BLaER1 treated with 17β-estradiol and CSF1 and Interleukin-3, amounts not matched to agents 10 nM and 100 nM (cell line): Measurements from ENCODE around the gene PPP2R5B.

Experiments used
- H3K27ac ChIP-seq, 11 experiments: shearing (Covaris generic); formaldehyde crosslinking; 2 replicates each; pipeline ENCODE4 v1.8.1; 2022
- H3K27me3 ChIP-seq, 11 experiments: shearing (Covaris generic); formaldehyde crosslinking; 2 replicates each; pipeline ENCODE4 v1.8.1; 2022
- H3K36me3 ChIP-seq, 11 experiments: shearing (Covaris generic); formaldehyde crosslinking; 2 replicates each; pipeline ENCODE4 v1.8.1; 2022
- H3K4me1 ChIP-seq, 10 experiments: shearing (Covaris generic); formaldehyde crosslinking; 2 replicates each; pipeline ENCODE4 v1.8.1; 2022
- H3K4me2 ChIP-seq, 11 experiments: shearing (Covaris generic); formaldehyde crosslinking; 2 replicates each; pipeline ENCODE4 v1.8.1; 2022
- H3K4me3 ChIP-seq, 10 experiments: shearing (Covaris generic); formaldehyde crosslinking; 2 replicates each; pipeline ENCODE4 v1.8.1; 2022
- H3K9ac ChIP-seq, 11 experiments: shearing (Covaris generic); formaldehyde crosslinking; 2 replicates each; pipeline ENCODE4 v1.8.1; 2022
- H3K9me3 ChIP-seq, 11 experiments: shearing (Covaris generic); formaldehyde crosslinking; replicated peaks in 1 of 11; 2 replicates each; pipeline ENCODE4 v1.8.1; 2022
- H4K20me1 ChIP-seq, 11 experiments: shearing (Covaris generic); formaldehyde crosslinking; 2 replicates each; pipeline ENCODE4 v1.8.1; 2022
- Cebpa-rat ChIP-seq, 11 experiments: shearing (Covaris generic); IDR thresholded peaks; 2 replicates each; pipeline ENCODE4 v1.8.1; 2022

PPP2R5B gene

DNA sequence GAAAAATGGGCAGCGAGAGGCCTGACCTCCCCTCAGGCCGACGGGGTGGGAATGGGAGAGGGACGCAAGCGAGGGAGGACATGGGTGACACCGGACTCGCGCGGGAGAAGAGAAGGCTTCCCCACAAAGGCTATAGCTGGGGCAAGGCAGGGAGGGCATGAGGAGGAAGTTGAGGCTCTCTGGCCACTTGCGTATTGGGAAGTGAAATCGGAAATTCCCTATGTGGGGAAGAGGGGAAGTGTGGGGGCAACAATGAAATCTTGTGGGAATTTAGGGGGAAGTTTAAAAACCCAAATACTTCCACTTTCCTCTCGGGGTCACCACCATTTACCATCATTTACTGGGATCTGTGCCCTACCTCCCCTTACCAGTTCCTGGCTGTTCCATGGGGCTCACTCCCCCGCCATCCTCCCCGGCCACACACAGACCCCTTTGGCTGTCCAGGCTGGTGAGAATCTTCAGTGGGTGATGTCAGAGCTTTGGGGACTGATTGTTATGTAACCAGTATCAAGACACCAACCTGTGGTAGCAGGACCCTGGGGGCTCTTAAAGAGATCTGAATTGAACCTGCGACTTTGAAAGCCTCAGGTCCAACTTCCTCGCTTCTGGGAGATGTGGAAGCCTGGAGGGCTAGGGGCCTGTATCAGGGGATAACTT lies 45.1 kb upstream of the PPP2R5B start:
- no peak for TF ChIP-seq Cebpa-rat (IDR thresholded peaks at IDR 0.05)
- peak overlapping the region; percentile 72 to 98 (median 88) for H3K4me3 ChIP-seq
- peaks cover 35 to 40% (median 38%) of the 10 kb centered on the region in 11 experiments for H4K20me1 ChIP-seq
- H3K27me3 ChIP-seq = no peaks in the 10 kb centered on the region
- H3K27ac ChIP-seq = peak overlapping the region; percentile 91 to 95 (median 93)
- H3K4me2 ChIP-seq = peak overlapping the region; percentile 82 to 99 (median 93)
- H3K36me3 ChIP-seq = peaks cover 0 to 21% (median 5%) of the 10 kb centered on the region in 11 experiments; a peak in 8 of 22 replicates
- H3K4me1 ChIP-seq = peaks cover 76 to 85% (median 81%) of the 10 kb centered on the region in 10 experiments
- peak overlapping the region; percentile 82 to 93 (median 87) for H3K9ac ChIP-seq
- no peaks in the 10 kb centered on the region for H3K9me3 ChIP-seq

DNA sequence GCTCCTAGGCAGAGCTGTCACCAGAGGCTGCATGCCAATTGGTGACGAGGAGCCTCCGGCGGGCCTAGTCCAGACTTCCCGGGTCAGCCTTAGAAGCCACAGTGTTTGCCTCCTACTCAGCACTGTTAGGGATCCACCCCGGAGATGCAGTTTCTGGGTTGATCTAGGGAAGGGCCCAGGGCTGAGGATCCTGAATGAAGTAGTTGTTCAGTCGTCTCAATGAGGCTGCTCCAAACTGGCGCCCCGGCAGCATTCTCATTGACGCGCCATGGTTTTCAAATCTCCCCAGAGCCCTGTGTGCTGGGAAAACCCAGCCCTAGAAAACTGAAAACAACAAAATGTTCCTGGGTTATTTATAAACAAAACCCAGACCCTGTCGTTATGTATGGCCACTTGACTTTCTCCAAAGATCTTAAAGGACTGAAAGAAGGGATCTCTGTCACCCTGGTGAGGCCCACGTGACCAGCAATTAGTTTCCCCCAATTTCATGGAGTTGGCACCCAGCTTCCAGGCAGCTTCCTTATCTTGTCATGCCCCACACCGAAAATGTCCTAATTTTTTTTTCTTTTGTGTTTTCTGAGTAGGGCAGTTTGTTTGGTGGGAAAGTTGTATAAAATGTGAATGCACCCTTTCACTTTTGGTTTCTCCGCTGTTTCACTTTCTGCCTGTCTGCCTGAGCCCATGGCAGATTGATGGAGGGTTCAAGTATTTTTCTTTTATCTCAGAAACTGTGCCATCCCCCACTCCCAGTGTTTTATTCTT lies 44.1 kb upstream of the PPP2R5B start:
- Histone ChIP-seq H3K27me3 (no peaks in the 10 kb centered on the region), H3K4me3 (peak overlapping the region; percentile 5 to 98 (median 76); a peak in 15 of 20 replicates), H3K9ac (peak overlapping the region; percentile 51 to 93 (median 87); a peak in 20 of 22 replicates), H3K9me3 (no peaks in the 10 kb centered on the region), H3K4me2 (peak overlapping the region; percentile 82 to 99 (median 93)), H3K36me3 (peaks cover 0 to 11% (median 0%) of the 10 kb centered on the region in 11 experiments; a peak in 2 of 22 replicates), H4K20me1 (peaks cover 24 to 29% (median 28%) of the 10 kb centered on the region in 11 experiments), H3K4me1 (peaks cover 76 to 85% (median 81%) of the 10 kb centered on the region in 10 experiments), H3K27ac (peak overlapping the region in 10 of 11 experiments; percentile 91 to 95 (median 93); a peak in 21 of 22 replicates)
- TF ChIP-seq Cebpa-rat (IDR thresholded peaks at IDR 0.05) = no peak

DNA sequence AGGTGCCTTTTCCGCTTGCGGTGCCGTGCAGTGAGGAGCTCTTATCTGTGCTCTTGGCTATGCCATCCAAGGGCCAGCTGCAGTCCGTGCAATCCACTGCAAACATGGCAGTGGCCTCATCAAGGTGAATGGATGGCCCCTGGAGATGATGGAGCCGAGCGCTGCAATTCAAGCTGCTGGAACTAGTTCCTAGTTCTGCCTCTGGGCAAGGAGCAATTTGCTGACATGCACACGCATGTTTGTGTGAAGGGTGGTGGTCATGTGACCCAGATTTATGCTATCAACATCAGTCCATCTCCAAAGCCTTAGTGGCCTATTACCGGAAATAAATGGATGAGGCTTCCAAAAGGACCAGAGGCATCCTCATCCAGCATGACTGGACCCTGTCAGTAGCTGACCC lies 43.0 kb upstream of the PPP2R5B start:
- peaks cover 0 to 4% (median 0%) of the 10 kb centered on the region in 11 experiments; a peak in 2 of 22 replicates for H3K36me3 ChIP-seq
- peaks cover 14 to 19% (median 17%) of the 10 kb centered on the region in 11 experiments for H4K20me1 ChIP-seq
- H3K9ac ChIP-seq = no peak overlapping the region
- no peak overlapping the region for H3K4me3 ChIP-seq
- no peaks in the 10 kb centered on the region for H3K9me3 ChIP-seq
- peak overlapping the region; percentile 82 to 99 (median 93) for H3K4me2 ChIP-seq
- TF ChIP-seq Cebpa-rat (IDR thresholded peaks at IDR 0.05) = no peak
- H3K4me1 ChIP-seq = peaks cover 76 to 83% (median 80%) of the 10 kb centered on the region in 10 experiments
- H3K27ac ChIP-seq = peak overlapping the region in 2 of 11 experiments; percentile 94 to 95; a peak in 1 of 22 replicates
- H3K27me3 ChIP-seq = no peaks in the 10 kb centered on the region

DNA sequence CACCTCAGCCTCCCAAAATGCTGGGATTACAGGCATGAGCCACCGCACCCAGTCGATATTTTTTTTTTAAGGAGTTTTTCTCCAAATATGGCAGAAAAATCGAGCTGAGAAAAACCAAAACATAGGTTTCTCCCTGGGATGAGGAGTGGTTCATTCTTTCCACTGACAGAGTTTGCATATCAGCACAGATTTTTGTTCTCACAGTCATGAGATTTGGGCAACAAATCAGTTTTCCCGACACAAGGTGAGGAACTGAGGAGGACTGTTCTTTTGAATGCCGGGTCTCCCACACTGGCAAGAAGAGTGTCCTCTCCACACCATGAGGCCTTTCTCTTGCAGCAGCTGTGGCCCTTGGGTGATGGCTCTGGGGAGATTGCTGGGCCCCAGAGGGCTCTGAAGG lies 42.2 kb upstream of the PPP2R5B start:
- Histone ChIP-seq H3K27me3 (no peaks in the 10 kb centered on the region), H3K9me3 (no peaks in the 10 kb centered on the region), H3K4me1 (peaks cover 72 to 81% (median 77%) of the 10 kb centered on the region in 10 experiments), H3K4me3 (no peak overlapping the region), H3K4me2 (peak overlapping the region in 8 of 11 experiments; percentile 3 to 98 (median 47); a peak in 6 of 22 replicates), H4K20me1 (peaks cover 6 to 11% (median 9%) of the 10 kb centered on the region in 11 experiments), H3K27ac (peak overlapping the region in 3 of 11 experiments; percentile 8 to 55 (median 49); a peak in 5 of 22 replicates), H3K9ac (peak overlapping the region in 1 of 11 experiments; percentile 41; a peak in 1 of 22 replicates), H3K36me3 (no peaks in the 10 kb centered on the region)
- TF ChIP-seq Cebpa-rat (IDR thresholded peaks at IDR 0.05) = no peak

DNA sequence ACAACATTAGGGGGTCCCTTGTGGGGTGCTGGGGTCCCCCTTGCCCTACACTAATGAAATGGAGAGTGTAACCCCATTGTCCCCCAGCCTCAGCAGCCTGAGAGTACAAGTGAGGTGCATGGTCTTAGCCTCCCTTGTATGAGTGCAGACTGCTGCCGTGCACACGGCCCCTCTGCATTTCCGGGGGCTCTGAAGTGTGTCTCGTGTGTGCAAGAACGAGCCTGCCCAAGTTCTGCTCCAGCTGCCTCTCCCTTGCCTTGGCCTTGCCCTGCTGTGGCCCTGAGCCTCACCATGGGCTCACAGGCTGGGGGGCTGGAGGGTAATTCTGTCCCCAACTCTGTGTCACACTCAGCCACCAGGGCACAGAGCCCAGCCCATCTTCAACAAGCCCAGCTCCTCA lies 40.9 kb upstream of the PPP2R5B start:
- Histone ChIP-seq H4K20me1 (no peaks in the 10 kb centered on the region), H3K4me1 (peaks cover 85 to 92% (median 90%) of the 10 kb centered on the region in 10 experiments), H3K27me3 (no peaks in the 10 kb centered on the region), H3K9me3 (no peaks in the 10 kb centered on the region), H3K9ac (peak overlapping the region in 7 of 11 experiments; percentile 21 to 58 (median 49); a peak in 11 of 22 replicates), H3K27ac (peak overlapping the region in 8 of 11 experiments; percentile 14 to 69 (median 56); a peak in 15 of 22 replicates), H3K36me3 (no peaks in the 10 kb centered on the region), H3K4me2 (peak overlapping the region; percentile 60 to 98 (median 80); a peak in 21 of 22 replicates), H3K4me3 (peak overlapping the region in 1 of 10 experiments; percentile 26; a peak in 2 of 20 replicates)
- no peak for TF ChIP-seq Cebpa-rat (IDR thresholded peaks at IDR 0.05)

DNA sequence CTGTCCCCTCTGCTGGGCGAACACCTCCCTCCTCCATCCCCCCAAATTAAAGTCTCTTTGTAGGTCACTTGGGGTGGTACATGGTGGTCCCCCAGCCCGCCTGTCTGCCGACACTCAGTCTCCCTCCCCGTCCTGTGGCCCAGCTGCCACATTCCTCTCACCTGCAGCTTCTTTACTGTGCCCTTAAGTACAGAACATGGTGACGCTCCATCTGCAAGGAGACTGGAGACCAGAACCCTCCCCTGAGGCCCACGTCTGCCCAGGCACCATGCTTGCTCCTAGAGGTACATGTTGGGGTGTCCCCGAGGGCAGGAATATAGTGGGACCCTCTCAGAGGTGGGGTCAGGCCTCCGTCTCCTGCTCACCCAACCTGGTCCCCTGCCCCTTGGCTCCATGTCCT lies 40.5 kb upstream of the PPP2R5B start:
- H3K4me1 ChIP-seq = peaks cover 88 to 94% (median 93%) of the 10 kb centered on the region in 10 experiments
- H3K9ac ChIP-seq = peak overlapping the region in 7 of 11 experiments; percentile 21 to 58 (median 49); a peak in 11 of 22 replicates
- H3K36me3 ChIP-seq = no peaks in the 10 kb centered on the region

DNA sequence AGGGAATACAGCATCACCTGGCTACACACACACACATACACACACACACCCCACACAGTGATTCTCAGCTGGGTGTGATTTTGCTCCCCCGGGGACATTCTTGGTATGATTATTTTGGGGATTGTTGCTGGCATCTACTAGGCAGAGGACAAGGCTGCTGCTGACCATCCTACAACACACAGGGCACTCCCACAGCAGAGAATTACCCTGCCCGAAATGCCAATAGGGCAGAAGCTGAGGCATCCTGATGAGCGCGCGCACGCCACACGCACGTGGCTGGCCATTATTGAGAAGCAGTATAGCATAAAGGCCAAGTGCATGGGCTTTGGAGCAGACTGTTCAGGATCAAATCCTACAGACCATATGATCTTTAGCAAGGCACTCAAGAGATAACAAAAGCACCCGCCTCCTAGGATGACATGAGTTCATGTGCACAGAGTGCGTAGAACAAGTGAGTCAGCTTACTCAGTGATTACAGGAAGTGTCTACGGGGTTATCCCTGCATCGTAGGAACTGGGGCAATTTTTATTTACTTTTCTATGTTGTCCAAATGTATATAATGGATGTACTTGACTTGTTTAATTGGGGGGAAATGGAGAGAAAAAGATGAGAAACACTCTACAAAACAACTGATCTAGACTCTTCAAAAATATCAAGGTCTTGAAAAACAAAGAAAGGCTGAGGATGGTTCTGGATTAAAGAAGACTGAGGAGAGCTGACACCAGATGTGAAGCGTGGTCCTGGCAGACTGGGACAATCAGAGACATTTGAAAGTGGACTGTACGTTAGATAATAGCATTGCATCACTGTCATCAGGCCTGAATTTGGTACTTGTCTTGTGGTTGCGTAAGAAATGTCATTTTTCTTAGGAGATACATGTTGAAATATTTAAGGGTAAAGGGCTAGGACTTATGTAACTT lies 38.9 kb upstream of the PPP2R5B start:
- H3K9me3 ChIP-seq = no peaks in the 10 kb centered on the region
- no peak overlapping the region for H3K4me3 ChIP-seq
- H4K20me1 ChIP-seq = no peaks in the 10 kb centered on the region
- H3K4me2 ChIP-seq = peak overlapping the region; percentile 51 to 98 (median 80)
- no peaks in the 10 kb centered on the region for H3K27me3 ChIP-seq
- no peaks in the 10 kb centered on the region for H3K36me3 ChIP-seq
- H3K27ac ChIP-seq = peak overlapping the region in 10 of 11 experiments; percentile 46 to 73 (median 65); a peak in 18 of 22 replicates
- peaks cover 81 to 94% (median 92%) of the 10 kb centered on the region in 10 experiments for H3K4me1 ChIP-seq
- peak overlapping the region in 6 of 11 experiments; percentile 4 to 50 (median 22); a peak in 7 of 22 replicates for H3K9ac ChIP-seq
- peak in 9 of 11 experiments; percentile 42 to 89 (median 75); a peak in 16 of 22 replicates for TF ChIP-seq Cebpa-rat (IDR thresholded peaks at IDR 0.05)

More for the DNA sequence above, 40.5 kb upstream of the PPP2R5B start:
- H4K20me1 ChIP-seq = no peaks in the 10 kb centered on the region
- H3K27me3 ChIP-seq = no peaks in the 10 kb centered on the region
- H3K4me3 ChIP-seq = no peak overlapping the region; a peak in 1 of 20 replicates
- H3K9me3 ChIP-seq = no peaks in the 10 kb centered on the region
- H3K27ac ChIP-seq = peak overlapping the region in 8 of 11 experiments; percentile 14 to 69 (median 56); a peak in 15 of 22 replicates
- no peak for TF ChIP-seq Cebpa-rat (IDR thresholded peaks at IDR 0.05)
- peak overlapping the region; percentile 60 to 98 (median 80); a peak in 21 of 22 replicates for H3K4me2 ChIP-seq
